GM12873 (cell line): ENCODE results near the gene RASSF3.

Experiments used
- TF ChIP-seq, protein P1 (sequence below): IDR thresholded peaks from 2 replicates; pipeline ENCODE4 v1.5.1; 2012; ENCODE audit warnings: low read depth, mild to moderate bottlenecking, moderate library complexity, low read length, control low read depth; ENCODE audit not compliant: insufficient read depth; ENCODE audit errors: missing control alignments

The RASSF3 gene

GRCh38 chr12:64722835-64723234, 112.5 kb downstream of the RASSF3 start:
- TF ChIP-seq, protein P1, sequence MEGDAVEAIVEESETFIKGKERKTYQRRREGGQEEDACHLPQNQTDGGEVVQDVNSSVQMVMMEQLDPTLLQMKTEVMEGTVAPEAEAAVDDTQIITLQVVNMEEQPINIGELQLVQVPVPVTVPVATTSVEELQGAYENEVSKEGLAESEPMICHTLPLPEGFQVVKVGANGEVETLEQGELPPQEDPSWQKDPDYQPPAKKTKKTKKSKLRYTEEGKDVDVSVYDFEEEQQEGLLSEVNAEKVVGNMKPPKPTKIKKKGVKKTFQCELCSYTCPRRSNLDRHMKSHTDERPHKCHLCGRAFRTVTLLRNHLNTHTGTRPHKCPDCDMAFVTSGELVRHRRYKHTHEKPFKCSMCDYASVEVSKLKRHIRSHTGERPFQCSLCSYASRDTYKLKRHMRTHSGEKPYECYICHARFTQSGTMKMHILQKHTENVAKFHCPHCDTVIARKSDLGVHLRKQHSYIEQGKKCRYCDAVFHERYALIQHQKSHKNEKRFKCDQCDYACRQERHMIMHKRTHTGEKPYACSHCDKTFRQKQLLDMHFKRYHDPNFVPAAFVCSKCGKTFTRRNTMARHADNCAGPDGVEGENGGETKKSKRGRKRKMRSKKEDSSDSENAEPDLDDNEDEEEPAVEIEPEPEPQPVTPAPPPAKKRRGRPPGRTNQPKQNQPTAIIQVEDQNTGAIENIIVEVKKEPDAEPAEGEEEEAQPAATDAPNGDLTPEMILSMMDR = no peak

DNA sequence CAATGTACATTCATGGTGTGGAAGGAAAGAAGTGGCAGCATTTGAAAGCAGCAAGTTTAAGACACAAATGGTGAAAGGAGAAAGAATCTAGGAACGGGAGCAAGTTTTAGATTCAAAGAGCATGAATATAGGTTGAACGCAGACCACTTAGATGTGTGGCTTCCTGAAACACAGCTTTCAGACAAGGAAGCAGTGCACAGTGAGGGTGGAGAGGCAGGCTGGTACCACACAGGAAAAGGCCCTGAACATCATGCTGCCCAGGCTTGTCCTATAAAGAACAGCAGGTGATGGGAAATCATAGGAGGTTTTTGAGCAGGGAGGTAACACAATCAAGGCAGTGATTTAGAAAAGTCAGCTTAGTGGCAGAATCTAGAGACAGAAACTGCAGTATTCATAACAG, 113.3 kb downstream of the RASSF3 start:
- TF ChIP-seq, protein P1 = no peak

GRCh38 chr12:64724201-64724745, 114.0 kb downstream of the RASSF3 start:
- TF ChIP-seq, protein P1 = no peak

GRCh38 chr12:64729909-64730587, 119.8 kb downstream of the RASSF3 start:
- TF ChIP-seq, protein P1 = no peak

DNA sequence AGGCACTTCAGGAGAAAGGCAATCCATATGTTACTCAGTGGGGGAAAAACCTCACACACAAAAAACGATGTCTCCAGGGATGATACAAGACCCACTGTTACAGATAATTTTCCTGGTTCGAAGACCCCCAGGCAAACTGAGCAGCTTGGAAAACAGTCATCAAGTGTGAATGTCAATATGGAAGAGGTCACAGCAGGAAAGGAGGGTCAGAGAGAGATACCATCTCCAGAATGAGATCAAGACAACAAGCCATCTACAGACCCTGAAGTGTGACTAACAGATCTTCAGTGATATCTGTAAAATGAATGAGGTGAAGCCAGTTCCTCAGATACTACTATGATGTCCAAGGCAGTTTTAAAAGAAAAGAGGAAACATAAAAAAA, 120.3 kb downstream of the RASSF3 start:
- TF ChIP-seq, protein P1 = no peak

GRCh38 chr12:64731683-64732082, 121.4 kb downstream of the RASSF3 start:
- TF ChIP-seq, protein P1 = no peak

DNA sequence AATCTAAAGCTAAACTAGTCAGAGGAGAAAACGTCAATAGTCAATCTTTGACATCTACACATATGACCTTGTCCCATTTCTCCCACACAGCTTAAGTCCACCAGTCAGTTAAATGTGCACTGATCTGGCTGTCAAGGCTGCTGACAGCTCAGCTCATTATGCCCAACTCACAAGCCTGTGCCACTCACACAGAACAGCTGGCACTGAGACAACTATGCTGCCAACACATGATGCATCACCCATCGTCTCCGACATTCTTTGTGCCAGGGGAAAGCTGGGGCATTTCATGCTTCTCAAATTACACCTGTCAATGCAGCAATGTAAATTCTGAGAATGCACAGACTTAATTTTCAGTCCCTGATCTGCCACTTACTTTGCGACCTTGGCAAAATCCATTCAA, 123.6 kb downstream of the RASSF3 start:
- TF ChIP-seq, protein P1 = no peak

- TF ChIP-seq, protein P1 = no peak
Measured at GRCh38 chr12:64735442-64735841, 125.1 kb downstream of the RASSF3 start.
